Neuronal stem cell (in vitro differentiated cells): ENCODE measurements around the gene TMCC2.

ENCODE experiments used
- DNase-seq: peaks from one replicate; pipeline ENCODE4 v3.0.0-alpha.2; 2013; ENCODE audit warnings: low spot score
- H2AFZ ChIP-seq: one replicate; pipeline ENCODE4 v1.6.1; 2013; ENCODE audit warnings: mild to moderate bottlenecking, low read length, inconsistent platforms
- H2AK5ac ChIP-seq: 2 replicates; pipeline ENCODE4 v1.6.1; 2013; ENCODE audit warnings: low read depth, mild to moderate bottlenecking, inconsistent platforms, low read length, moderate library complexity, mixed read lengths
- H2BK120ac ChIP-seq: 2 replicates; pipeline ENCODE4 v1.6.1; 2013; ENCODE audit warnings: low read depth, mild to moderate bottlenecking, inconsistent platforms, low read length, moderate library complexity, mixed read lengths
- H2BK12ac ChIP-seq: one replicate; pipeline ENCODE4 v1.6.1; 2013; ENCODE audit warnings: low read length, inconsistent platforms
- H2BK15ac ChIP-seq: 2 replicates; pipeline ENCODE4 v1.6.1; 2013; ENCODE audit warnings: mild to moderate bottlenecking, low read length, inconsistent platforms, mixed read lengths
- H2BK5ac ChIP-seq: one replicate; pipeline ENCODE4 v1.6.1; 2013; ENCODE audit warnings: inconsistent platforms, mild to moderate bottlenecking, low read length, moderate library complexity
- H3K14ac ChIP-seq: one replicate; pipeline ENCODE4 v1.6.1; 2013; ENCODE audit warnings: low read length, inconsistent platforms
- H3K18ac ChIP-seq: 2 replicates; pipeline ENCODE4 v1.6.1; 2013; ENCODE audit warnings: low read length, inconsistent platforms
- H3K23ac ChIP-seq: 2 replicates; pipeline ENCODE4 v1.6.1; 2013; ENCODE audit warnings: low read depth, mild to moderate bottlenecking, mixed read lengths, low read length, inconsistent platforms; ENCODE audit not compliant: poor library complexity
- H3K27ac ChIP-seq: replicated peaks from 3 replicates; pipeline ENCODE4 v1.5.1; 2013; ENCODE audit warnings: low read length, inconsistent platforms
- H3K27me3 ChIP-seq, 3 experiments: 2 replicates each; pipeline ENCODE4 v1.6.1; 2013; ENCODE audit warnings: low read length in 3 of 3, mild to moderate bottlenecking in 2 of 3, inconsistent platforms in 1 of 3, low read depth in 1 of 3, mixed read lengths in 1 of 3, moderate library complexity in 1 of 3; ENCODE audit not compliant: control insufficient read depth in 3 of 3, insufficient read depth in 3 of 3
- H3K36me3 ChIP-seq, 2 donors: replicated peaks in 1 of 2; 2 replicates each; pipeline ENCODE4 v1.6.1; 2013; ENCODE audit warnings: low read length in 2 of 2; ENCODE audit not compliant: control insufficient read depth in 2 of 2, insufficient read depth in 2 of 2
- H3K4ac ChIP-seq: 2 replicates; pipeline ENCODE4 v1.6.1; 2013; ENCODE audit warnings: inconsistent platforms, mild to moderate bottlenecking, low read length, moderate library complexity
- H3K4me1 ChIP-seq, 2 donors: 1 replicate in 1 of 2; 2 replicates in 1 of 2; pipeline ENCODE4 v1.6.1; 2013; ENCODE audit warnings: low read length in 2 of 2, low read depth in 1 of 2; ENCODE audit not compliant: control insufficient read depth in 2 of 2, insufficient read depth in 1 of 2
- H3K4me2 ChIP-seq: one replicate; pipeline ENCODE4 v1.6.1; 2013; ENCODE audit warnings: mild to moderate bottlenecking, low read length, inconsistent platforms; ENCODE audit not compliant: insufficient read depth, poor library complexity, severe bottlenecking
- H3K4me3 ChIP-seq, 2 donors: 2 replicates each; pipeline ENCODE4 v1.5.1; 2013; ENCODE audit warnings: low read length in 2 of 2, mild to moderate bottlenecking in 2 of 2, inconsistent platforms in 1 of 2, moderate library complexity in 1 of 2
- H3K79me1 ChIP-seq: one replicate; pipeline ENCODE4 v1.6.1; 2013; ENCODE audit warnings: low read depth, mild to moderate bottlenecking, inconsistent platforms, low read length, moderate library complexity
- H3K9ac ChIP-seq: one replicate; pipeline ENCODE4 v1.6.1; 2013; ENCODE audit warnings: mild to moderate bottlenecking, low read depth, low read length, inconsistent platforms; ENCODE audit not compliant: poor library complexity
- H3K9me3 ChIP-seq, 2 donors: replicated peaks in 1 of 2; 2 replicates each; pipeline versions ENCODE3 to v1.6.1; 2013; ENCODE audit warnings: low read length in 2 of 2, mild to moderate bottlenecking in 2 of 2, inconsistent platforms in 1 of 2, low read depth in 1 of 2, mixed read lengths in 1 of 2, moderate library complexity in 1 of 2; ENCODE audit not compliant: control insufficient read depth in 2 of 2, insufficient read depth in 1 of 2
- H4K8ac ChIP-seq: one replicate; pipeline ENCODE4 v1.6.1; 2013; ENCODE audit warnings: low read depth, mild to moderate bottlenecking, inconsistent platforms, low read length, moderate library complexity
- H4K91ac ChIP-seq: one replicate; pipeline ENCODE4 v1.6.1; 2013; ENCODE audit warnings: low read length, low read depth, mild to moderate bottlenecking, inconsistent platforms; ENCODE audit not compliant: poor library complexity
- WGBS, 2 donors: extraction: QIAGEN DNeasy Blood & Tissue Kit; methylation state at CpG; one replicate each; pipeline ENCODE4 v1.1.7; 2013; ENCODE audit warnings: missing lambda C conversion rate in 2 of 2, mixed read lengths in 1 of 2; ENCODE audit not compliant: insufficient read length in 2 of 2, insufficient replicate concordance in 1 of 2; ENCODE audit errors: extremely low coverage in 2 of 2; 5-methylcytosine and 5-hydroxymethylcytosine counted together

Gene TMCC2

GRCh38 chr1:205220421-205220820, 7.3 kb upstream of the TMCC2 start:
- no peak overlapping the region for H2BK12ac ChIP-seq
- H3K4me1 ChIP-seq: no peaks in the 10 kb centered on the region
- H3K4me2 ChIP-seq: no peak overlapping the region
- H2AFZ ChIP-seq: no peak overlapping the region
- no CpG with 5 or more reads among the region's 2 CpGs for WGBS, 2 donors
- DNase-seq: no peak
- H3K23ac ChIP-seq: no peak overlapping the region
- H4K8ac ChIP-seq: no peak overlapping the region
- H3K27me3 ChIP-seq: peaks cover 0 to 27% (median 0%) of the 10 kb centered on the region in 3 experiments
- no peak overlapping the region for H4K91ac ChIP-seq
- H3K27ac ChIP-seq: no peak overlapping the region
- no peaks in the 10 kb centered on the region for H3K36me3 ChIP-seq
- H2BK5ac ChIP-seq: no peak overlapping the region
- H2AK5ac ChIP-seq: no peak overlapping the region
- H2BK120ac ChIP-seq: no peak overlapping the region
- H3K18ac ChIP-seq: no peak overlapping the region
- no peak overlapping the region for H3K4ac ChIP-seq
- H2BK15ac ChIP-seq: no peak overlapping the region
- H3K4me3 ChIP-seq: no peak overlapping the region
- no peak overlapping the region for H3K14ac ChIP-seq
- H3K79me1 ChIP-seq: no peaks in the 10 kb centered on the region
- H3K9me3 ChIP-seq: no peaks in the 10 kb centered on the region
- no peak overlapping the region for H3K9ac ChIP-seq

- no peak overlapping the region for H3K4ac ChIP-seq
- no peak overlapping the region for H3K27ac ChIP-seq
Measured at GRCh38 chr1:205224736-205225135, 3.0 kb upstream of the TMCC2 start.

GRCh38 chr1:205225901-205226765, 1.6 kb upstream of the TMCC2 start:
- H3K27ac ChIP-seq: no peak overlapping the region
- no peak overlapping the region for H3K23ac ChIP-seq
- WGBS, 2 donors: no CpG with 5 or more reads among the region's 11 CpGs
- peaks cover 13 to 19% of the 10 kb centered on the region in 2 donors for H3K4me1 ChIP-seq
- H3K36me3 ChIP-seq: peaks cover 0 to 4% of the 10 kb centered on the region in 2 donors
- H3K4me2 ChIP-seq: no peak overlapping the region
- H2BK12ac ChIP-seq: no peak overlapping the region
- no peak overlapping the region for H2BK120ac ChIP-seq
- H2BK15ac ChIP-seq: no peak overlapping the region
- H3K18ac ChIP-seq: no peak overlapping the region
- H4K91ac ChIP-seq: no peak overlapping the region
- H3K9me3 ChIP-seq: no peaks in the 10 kb centered on the region
- H3K4ac ChIP-seq: no peak overlapping the region
- H3K27me3 ChIP-seq: peaks cover 0 to 49% (median 0%) of the 10 kb centered on the region in 3 experiments
- DNase-seq: no peak
- H3K4me3 ChIP-seq: no peak overlapping the region
- no peak overlapping the region for H2AK5ac ChIP-seq
- H4K8ac ChIP-seq: no peak overlapping the region
- no peak overlapping the region for H3K14ac ChIP-seq
- H2BK5ac ChIP-seq: no peak overlapping the region
- H2AFZ ChIP-seq: peak overlapping the region; percentile 95
- no peaks in the 10 kb centered on the region for H3K79me1 ChIP-seq
- no peak overlapping the region for H3K9ac ChIP-seq

More at GRCh38 chr1:205224736-205225135, 3.0 kb upstream of the TMCC2 start:
- no peak overlapping the region for H3K4me2 ChIP-seq
- H3K27me3 ChIP-seq: peaks cover 0 to 49% (median 0%) of the 10 kb centered on the region in 3 experiments
- H3K14ac ChIP-seq: no peak overlapping the region
- no peaks in the 10 kb centered on the region for H3K9me3 ChIP-seq
- H3K36me3 ChIP-seq: no peaks in the 10 kb centered on the region
- no peak overlapping the region for H3K9ac ChIP-seq
- no peaks in the 10 kb centered on the region for H3K79me1 ChIP-seq
- H3K4me3 ChIP-seq: no peak overlapping the region
- H2BK120ac ChIP-seq: no peak overlapping the region
- no peak for DNase-seq
- H3K4me1 ChIP-seq: peaks cover 11 to 19% of the 10 kb centered on the region in 2 donors
- H2BK12ac ChIP-seq: no peak overlapping the region
- no peak overlapping the region for H3K23ac ChIP-seq
- no peak overlapping the region for H3K18ac ChIP-seq
- H2BK15ac ChIP-seq: no peak overlapping the region
- H4K8ac ChIP-seq: no peak overlapping the region
- no peak overlapping the region for H2BK5ac ChIP-seq
- no peak overlapping the region for H4K91ac ChIP-seq
- no peak overlapping the region for H2AFZ ChIP-seq
- H2AK5ac ChIP-seq: no peak overlapping the region

GRCh38 chr1:205226868-205227583, 720 bp upstream of the TMCC2 start:
- Histone ChIP-seq H2BK5ac (no peak overlapping the region), H3K27me3 (peaks cover 0 to 42% (median 0%) of the 10 kb centered on the region in 3 experiments), H3K18ac (no peak overlapping the region), H3K23ac (no peak overlapping the region), H4K91ac (no peak overlapping the region), H2BK120ac (no peak overlapping the region), H3K79me1 (no peaks in the 10 kb centered on the region), H3K36me3 (peaks cover 0 to 4% of the 10 kb centered on the region in 2 donors), H3K4me1 (peaks cover 13 to 19% of the 10 kb centered on the region in 2 donors), H2AK5ac (no peak overlapping the region), H3K4ac (no peak overlapping the region), H3K4me2 (peak overlapping the region; percentile 77), H2BK15ac (no peak overlapping the region), H3K9me3 (no peaks in the 10 kb centered on the region), H3K14ac (no peak overlapping the region), H2AFZ (peak overlapping the region; percentile 95), H3K9ac (no peak overlapping the region), H4K8ac (no peak overlapping the region), H3K27ac (peak overlapping the region; percentile 20), H3K4me3 (peak overlapping the region; percentile 69 to 73), H2BK12ac (no peak overlapping the region)
- WGBS, 2 donors: no CpG with 5 or more reads among the region's 8 CpGs
- DNase-seq: no peak
